ENCODE results near the gene TMA7B.

- TF ChIP-seq, protein P1, sequence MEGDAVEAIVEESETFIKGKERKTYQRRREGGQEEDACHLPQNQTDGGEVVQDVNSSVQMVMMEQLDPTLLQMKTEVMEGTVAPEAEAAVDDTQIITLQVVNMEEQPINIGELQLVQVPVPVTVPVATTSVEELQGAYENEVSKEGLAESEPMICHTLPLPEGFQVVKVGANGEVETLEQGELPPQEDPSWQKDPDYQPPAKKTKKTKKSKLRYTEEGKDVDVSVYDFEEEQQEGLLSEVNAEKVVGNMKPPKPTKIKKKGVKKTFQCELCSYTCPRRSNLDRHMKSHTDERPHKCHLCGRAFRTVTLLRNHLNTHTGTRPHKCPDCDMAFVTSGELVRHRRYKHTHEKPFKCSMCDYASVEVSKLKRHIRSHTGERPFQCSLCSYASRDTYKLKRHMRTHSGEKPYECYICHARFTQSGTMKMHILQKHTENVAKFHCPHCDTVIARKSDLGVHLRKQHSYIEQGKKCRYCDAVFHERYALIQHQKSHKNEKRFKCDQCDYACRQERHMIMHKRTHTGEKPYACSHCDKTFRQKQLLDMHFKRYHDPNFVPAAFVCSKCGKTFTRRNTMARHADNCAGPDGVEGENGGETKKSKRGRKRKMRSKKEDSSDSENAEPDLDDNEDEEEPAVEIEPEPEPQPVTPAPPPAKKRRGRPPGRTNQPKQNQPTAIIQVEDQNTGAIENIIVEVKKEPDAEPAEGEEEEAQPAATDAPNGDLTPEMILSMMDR (IDR thresholded peaks at IDR 0.05) = no peak
- no peak for TF ChIP-seq ZFX (IDR thresholded peaks at IDR 0.05; ENCODE audit: borderline replicate concordance)
These were observed 18.6 kb upstream of the TMA7B start for GRCh38 chr22:39941601-39942000.
